GM19452 (cell line): ENCODE measurements around the gene RNF10.
"Not testable (repeated sequence)": the region's sequence is repeated elsewhere in the genome, so short reads cannot be mapped to it uniquely, and the experiment has no call there.

ENCODE experiments used
- ATAC-seq: cut with Tn5 transposase; IDR thresholded peaks from one replicate; pipeline ENCODE4 v1.9.1; 2021; ENCODE audit not compliant: unreplicated experiment

The RNF10 gene

GRCh38 chr12:120528861-120529525 is 5.2 kb upstream of the RNF10 start, which contains the start of gene COQ5:
Gene COQ5, minus strand, starts transcription at chr12:120529158. Its CDS starts 17 bp downstream, at chr12:120529141.
- ATAC-seq, result peak; percentile 82

- no peak for ATAC-seq
Measured at GRCh38 chr12:120529641-120530417, 4.3 kb upstream of the RNF10 start.

GRCh38 chr12:120530418-120530761 is 3.8 kb upstream of the RNF10 start:
- ATAC-seq, result not testable (repeated sequence)

GRCh38 chr12:120532701-120533238 is 1.4 kb upstream of the RNF10 start:
- no peak for ATAC-seq

- peak; percentile 30 for ATAC-seq
Measured at GRCh38 chr12:120534703-120535655, 823 bp downstream of the RNF10 start.

GRCh38 chr12:120536064-120536791 is 2.1 kb downstream of the RNF10 start:
- ATAC-seq, result no peak

GRCh38 chr12:120537856-120538220 is 3.7 kb downstream of the RNF10 start:
- no peak for ATAC-seq

- ATAC-seq, result no peak
Measured at GRCh38 chr12:120538281-120539156, 4.4 kb downstream of the RNF10 start.

GRCh38 chr12:120539303-120539702 is 5.1 kb downstream of the RNF10 start:
- ATAC-seq, result no peak

GRCh38 chr12:120540445-120540844 is 6.3 kb downstream of the RNF10 start:
- no peak for ATAC-seq

- ATAC-seq, result no peak
Measured at GRCh38 chr12:120542166-120542565, 8.0 kb downstream of the RNF10 start.

- ATAC-seq, result no peak
Measured at GRCh38 chr12:120544691-120545090, 10.5 kb downstream of the RNF10 start.

GRCh38 chr12:120546050-120546386 is 11.9 kb downstream of the RNF10 start:
- no peak for ATAC-seq

- ATAC-seq, result no peak
Measured at GRCh38 chr12:120554678-120555077, 20.5 kb downstream of the RNF10 start.

GRCh38 chr12:120557589-120557988 is 23.4 kb downstream of the RNF10 start:
- no peak for ATAC-seq

- ATAC-seq, result no peak
Measured at GRCh38 chr12:120562906-120563305, 28.8 kb downstream of the RNF10 start.

GRCh38 chr12:120563495-120563894 is 29.3 kb downstream of the RNF10 start:
- no peak for ATAC-seq

GRCh38 chr12:120571299-120571698 is 37.1 kb downstream of the RNF10 start:
- ATAC-seq, result no peak

- ATAC-seq, result no peak
Measured at GRCh38 chr12:120573560-120573959, 39.4 kb downstream of the RNF10 start.

GRCh38 chr12:120574106-120574505 is 40.0 kb downstream of the RNF10 start:
- ATAC-seq, result no peak
